IMR-90 (cell line): ENCODE measurements around the gene STPG1. TPM values are rescaled to one million over a fixed set of nuclear protein-coding genes. Genes with fewer than 3 reads are reported as not detected.

ENCODE experiments used
- ATAC-seq: fragments of 200-7000 bp; cut with Tn5 transposase; 2 replicates; pipeline ENCODE4 v1.9.1; 2020; ENCODE audit warnings: low read depth, mild to moderate bottlenecking, moderate library complexity
- BruUV-seq: library from RNA; stranded (reverse); fragments of 400-500 nt; replicated peaks from 2 replicates; lab custom pipeline; 2021; lab: Mats Ljungman, UMichigan
- CTCF ChIA-PET: fragments of 300-600 bp; formaldehyde crosslinking; extraction: SDS; loops from one replicate; lab custom pipeline; 2021; ENCODE audit warnings: antibody characterized with exemption; lab: Yijun Ruan, JAX
- POLR2A ChIA-PET: fragments of 300-600 bp; sonication (Branson Sonifier 250); formaldehyde crosslinking; loops from one replicate; lab custom pipeline; 2022; ENCODE audit warnings: antibody characterized with exemption; ENCODE audit not compliant: unreplicated experiment; lab: Charles Lee
- DNase-seq: peaks from one replicate; pipeline ENCODE4 v3.0.0; 2013
- H2AFZ ChIP-seq: replicated peaks from 2 replicates; pipeline ENCODE3; 2013; ENCODE audit warnings: low read length, mild to moderate bottlenecking; ENCODE audit not compliant: poor library complexity
- H2AK5ac ChIP-seq: 2 replicates; pipeline ENCODE4 v1.6.1; 2013; ENCODE audit warnings: low read depth, low read length, inconsistent platforms
- H2AK9ac ChIP-seq: replicated peaks from 2 replicates; pipeline ENCODE3; 2013; ENCODE audit warnings: mild to moderate bottlenecking, low read depth, low read length, moderate library complexity; ENCODE audit not compliant: poor library complexity
- H2BK120ac ChIP-seq: 2 replicates; pipeline ENCODE4 v1.6.1; 2013; ENCODE audit warnings: low read depth, low read length, inconsistent platforms
- H2BK15ac ChIP-seq: 3 replicates; pipeline ENCODE4 v1.6.1; 2013; ENCODE audit warnings: low read depth, low read length, inconsistent platforms
- H2BK20ac ChIP-seq: 2 replicates; pipeline ENCODE4 v1.6.1; 2013; ENCODE audit warnings: low read depth, mild to moderate bottlenecking, inconsistent platforms, low read length, moderate library complexity
- H2BK5ac ChIP-seq: 2 replicates; pipeline ENCODE4 v1.6.1; 2013; ENCODE audit warnings: mild to moderate bottlenecking, low read depth, low read length, inconsistent platforms; ENCODE audit not compliant: poor library complexity, severe bottlenecking
- H3K14ac ChIP-seq: replicated peaks from 2 replicates; pipeline ENCODE4 v1.6.1; 2013; ENCODE audit warnings: low read depth, low read length, inconsistent platforms
- H3K18ac ChIP-seq: 2 replicates; pipeline ENCODE4 v1.6.1; 2013; ENCODE audit warnings: low read depth, low read length, control low read depth
- H3K23ac ChIP-seq: 2 replicates; pipeline ENCODE4 v1.6.1; 2013; ENCODE audit warnings: low read depth, low read length, inconsistent platforms
- H3K27ac ChIP-seq: 2 replicates; pipeline ENCODE4 v1.5.1; 2013; ENCODE audit warnings: mild to moderate bottlenecking, control low read depth, low read length; ENCODE audit not compliant: insufficient read depth
- H3K27me3 ChIP-seq: 2 replicates; pipeline ENCODE4 v1.6.1; 2013; ENCODE audit warnings: low read length; ENCODE audit not compliant: control insufficient read depth, insufficient read depth
- H3K36me3 ChIP-seq: 2 replicates; pipeline ENCODE4 v1.6.1; 2013; ENCODE audit warnings: low read length, mixed read lengths; ENCODE audit not compliant: control insufficient read depth, insufficient read depth
- H3K4ac ChIP-seq: 2 replicates; pipeline ENCODE4 v1.6.1; 2013; ENCODE audit warnings: low read depth, low read length, inconsistent platforms
- H3K4me1 ChIP-seq: 2 replicates; pipeline ENCODE4 v1.6.1; 2013; ENCODE audit warnings: low read length, mixed read lengths; ENCODE audit not compliant: control insufficient read depth, insufficient read depth
- H3K4me2 ChIP-seq: 2 replicates; pipeline ENCODE4 v1.6.1; 2013; ENCODE audit warnings: low read depth, mild to moderate bottlenecking, control low read depth, low read length, moderate library complexity
- H3K4me3 ChIP-seq: 2 replicates; pipeline ENCODE4 v1.5.1; 2013; ENCODE audit warnings: low read depth, mild to moderate bottlenecking, control low read depth, low read length, moderate library complexity; ENCODE audit not compliant: insufficient read depth
- H3K56ac ChIP-seq: 2 replicates; pipeline ENCODE4 v1.6.1; 2013; ENCODE audit warnings: low read length, inconsistent platforms; ENCODE audit not compliant: insufficient read depth; ENCODE audit errors: extremely low read depth
- H3K79me1 ChIP-seq, 2 experiments: 2 replicates each; pipeline ENCODE4 v1.6.1; 2013; ENCODE audit warnings: low read length in 2 of 2, inconsistent platforms in 1 of 2, low read depth in 1 of 2
- H3K9ac ChIP-seq: 2 replicates; pipeline ENCODE4 v1.6.1; 2013; ENCODE audit warnings: low read depth, low read length, control low read depth
- H3K9me1 ChIP-seq: 2 replicates; pipeline ENCODE4 v1.6.1; 2013; ENCODE audit warnings: low read length, inconsistent platforms; ENCODE audit not compliant: insufficient read depth
- H3K9me3 ChIP-seq: 2 replicates; pipeline ENCODE4 v1.6.1; 2013; ENCODE audit warnings: low read length; ENCODE audit not compliant: control insufficient read depth, insufficient read depth
- H4K20me1 ChIP-seq: 2 replicates; pipeline ENCODE4 v1.6.1; 2013; ENCODE audit warnings: low read length, inconsistent platforms; ENCODE audit not compliant: insufficient read depth
- H4K5ac ChIP-seq: 2 replicates; pipeline ENCODE4 v1.6.1; 2013; ENCODE audit warnings: mild to moderate bottlenecking, low read depth, low read length, control low read depth
- H4K8ac ChIP-seq, 2 experiments: 2 replicates each; pipeline ENCODE4 v1.6.1; 2013; ENCODE audit warnings: low read depth in 2 of 2, low read length in 2 of 2, control low read depth in 1 of 2, inconsistent platforms in 1 of 2
- H4K91ac ChIP-seq: 2 replicates; pipeline ENCODE4 v1.6.1; 2013; ENCODE audit warnings: low read depth, low read length, inconsistent platforms; ENCODE audit not compliant: insufficient read depth
- BHLHE40 ChIP-seq: fragments of 150-350 bp; IDR thresholded peaks from 2 replicates; pipeline ENCODE4 v1.6.1; 2016; ENCODE audit warnings: mild to moderate bottlenecking, low read depth, low read length
- CEBPB ChIP-seq: IDR thresholded peaks from 2 replicates; pipeline ENCODE4 v1.6.1; 2012; ENCODE audit warnings: low read depth, low read length, improper control_type of control experiment
- CTCF ChIP-seq: conservative IDR thresholded peaks from 2 replicates; pipeline ENCODE4 v1.5.1; 2012; ENCODE audit warnings: mild to moderate bottlenecking, low read depth, low read length, improper control_type of control experiment
- ELK1 ChIP-seq: fragments of 150-350 bp; IDR thresholded peaks from 2 replicates; pipeline ENCODE4 v1.6.1; 2016; ENCODE audit warnings: low read depth, mild to moderate bottlenecking, low read length, moderate library complexity, borderline replicate concordance
- FOS ChIP-seq: fragments of 150-350 bp; IDR thresholded peaks from 2 replicates; pipeline ENCODE4 v1.6.1; 2016; ENCODE audit warnings: low read depth, low read length
- MXI1 ChIP-seq: IDR thresholded peaks from 2 replicates; pipeline ENCODE4 v1.6.1; 2012; ENCODE audit warnings: low read depth, mild to moderate bottlenecking, low read length, moderate library complexity, borderline replicate concordance
- NFE2L2 ChIP-seq: fragments of 150-350 bp; IDR thresholded peaks from 2 replicates; pipeline ENCODE4 v1.6.1; 2016; ENCODE audit warnings: low read depth, mild to moderate bottlenecking, low read length
- POLR2A ChIP-seq: IDR thresholded peaks from 2 replicates; pipeline ENCODE4 v1.6.1; 2012; ENCODE audit warnings: mild to moderate bottlenecking, low read depth, low read length
- RAD21 ChIP-seq: IDR thresholded peaks from 2 replicates; pipeline ENCODE4 v1.6.1; 2012; ENCODE audit warnings: low read length, improper control_type of control experiment
- RCOR1 ChIP-seq: IDR thresholded peaks from 2 replicates; pipeline ENCODE4 v1.6.1; 2012; ENCODE audit warnings: mild to moderate bottlenecking, low read length, improper control_type of control experiment; ENCODE audit not compliant: insufficient replicate concordance
- RFX5 ChIP-seq: IDR thresholded peaks from 2 replicates; pipeline ENCODE4 v1.8.0; 2012; ENCODE audit warnings: low read depth, mild to moderate bottlenecking, low read length, moderate library complexity
- WGBS, 2 experiments: methylation state at CpG; one replicate each; pipeline versions ENCODE4 v1.1.5 to v1.1.7; 2013; ENCODE audit warnings: missing lambda C conversion rate in 2 of 2; ENCODE audit not compliant: insufficient read length in 1 of 2; ENCODE audit errors: extremely low coverage in 2 of 2; 5-methylcytosine and 5-hydroxymethylcytosine counted together
- dilution Hi-C: fragments of 300-500 bp; cut with HindIII; formaldehyde crosslinking; loops from one replicate; pipeline ENCODE4 v1.14.3; 2018; ENCODE audit warnings: low sequenced_read_pairs; ENCODE audit not compliant: unreplicated experiment
- in situ Hi-C: fragments of 300-500 bp; cut with MboI; formaldehyde crosslinking; loops from 3 replicates; pipeline ENCODE4 v1.14.3; 2019; ENCODE audit warnings: low sequenced_read_pairs, inconsistent platforms, mixed read lengths
- intact Hi-C: fragments of 100-400 bp; cut with micrococcal nuclease; formaldehyde crosslinking; loops from 2 replicates; pipeline ENCODE4 v1.10.0; 2022
- polyA plus RNA-seq, 3 experiments: library from polyadenylated mRNA; depleted of rRNA; stranded (reverse); fragments of >200 nt; gene quantifications; 2 replicates each; pipeline ENCODE4 v1.2.3, GENCODE V29; 2012; ENCODE audit warnings: low replicate concordance in 1 of 3
- total RNA-seq: library from RNA; depleted of rRNA; stranded (reverse); fragments of >200 nt; gene quantifications from 2 replicates; pipeline ENCODE4 v1.2.3, GENCODE V29; 2012

STPG1 gene
- total and polyA plus RNA-seq, 2 of the 4 experiments (the other 2 are of a cell fraction) = 3.0 to 6.5 TPM

GRCh38 chr1:24340770-24341169, 72.8 kb downstream of the STPG1 start:
- H2AK5ac ChIP-seq = no peak overlapping the region
- no peak overlapping the region for H2AFZ ChIP-seq
- dilution Hi-C loops = no loop called here
- no peaks in the 10 kb centered on the region for H3K79me1 ChIP-seq
- no peak overlapping the region for H2BK5ac ChIP-seq
- no peak overlapping the region for H3K4ac ChIP-seq
- no peak overlapping the region for H3K27ac ChIP-seq
- no peaks in the 10 kb centered on the region for H4K20me1 ChIP-seq
- no peak for DNase-seq
- 36% methylated on average over 3 of the region's 8 CpGs; no CpG with 5 or more reads in 1 of the 2 experiments for WGBS, 2 experiments
- H3K9me1 ChIP-seq = no peaks in the 10 kb centered on the region; the same call in 1 of the 2 replicates
- no peak overlapping the region for H2BK20ac ChIP-seq
- H3K4me1 ChIP-seq = no peaks in the 10 kb centered on the region
- ChIA-PET CTCF (no interaction called here), POLR2A (no interaction called here)
- BruUV-seq = no TSS peak
- H3K18ac ChIP-seq = no peak overlapping the region
- H3K4me3 ChIP-seq = no peak overlapping the region
- H2AK9ac ChIP-seq = no peak overlapping the region
- no peak overlapping the region for H3K56ac ChIP-seq
- peaks cover 23% of the 10 kb centered on the region for H3K27me3 ChIP-seq
- H3K36me3 ChIP-seq = no peaks in the 10 kb centered on the region
- H2BK15ac ChIP-seq = no peak overlapping the region
- ATAC-seq = no peak
- in situ Hi-C loops = no loop called here
- H3K4me2 ChIP-seq = no peak overlapping the region
- no peak for TF ChIP-seq NFE2L2
- no peak for TF ChIP-seq FOS
- no peak for TF ChIP-seq RFX5
- TF ChIP-seq CEBPB = no peak
- no peak for TF ChIP-seq RCOR1
- no peak for TF ChIP-seq CTCF
- no peak for TF ChIP-seq POLR2A
- TF ChIP-seq RAD21 = no peak
- no peak for TF ChIP-seq MXI1
- no peak for TF ChIP-seq BHLHE40
- no peak for TF ChIP-seq ELK1
- H3K9ac ChIP-seq = no peak overlapping the region
- intact Hi-C loops = no loop called here
- H4K5ac ChIP-seq = no peak overlapping the region
- no peak overlapping the region for H4K91ac ChIP-seq
- H3K9me3 ChIP-seq = no peaks in the 10 kb centered on the region
- H4K8ac ChIP-seq = no peak overlapping the region
- H3K14ac ChIP-seq = no peak overlapping the region
- no peak overlapping the region for H2BK120ac ChIP-seq
- no peak overlapping the region for H3K23ac ChIP-seq
